Keratinocyte (primary cell): Measurements from ENCODE around the gene RBL1. TPM values are rescaled to one million over a fixed set of nuclear protein-coding genes. Genes with fewer than 3 reads are reported as not detected.

Experiments used
- DNase-seq: peaks from one replicate; pipeline ENCODE4 v3.0.0-alpha.2; 2011; ENCODE audit warnings: low read depth, missing footprints, low spot score
- FAIRE-seq: peaks from 2 replicates; lab custom pipeline; 2011; peaks lifted over from hg19 to GRCh38; lab: Jason Lieb, UNC
- H2AFZ ChIP-seq: 2 replicates; pipeline ENCODE4 v1.6.0; 2012; ENCODE audit warnings: low read length, control low read depth, inconsistent platforms; ENCODE audit not compliant: control insufficient read depth
- H3K27ac ChIP-seq: 2 replicates; pipeline ENCODE4 v1.5.1; 2011; ENCODE audit warnings: low read length; ENCODE audit not compliant: control insufficient read depth, insufficient read depth
- H3K27me3 ChIP-seq: 3 replicates; pipeline ENCODE4 v1.6.0; 2011; ENCODE audit warnings: low read length; ENCODE audit not compliant: control insufficient read depth, insufficient read depth; ENCODE audit errors: extremely low read depth
- H3K36me3 ChIP-seq, 2 experiments: 2 replicates in 1 of 2; 3 replicates in 1 of 2; pipeline ENCODE4 v1.5.1; 2011; ENCODE audit warnings: low read length in 2 of 2, mild to moderate bottlenecking in 1 of 2; ENCODE audit not compliant: control insufficient read depth in 2 of 2, insufficient read depth in 2 of 2; ENCODE audit errors: extremely low read depth in 1 of 2
- H3K4me1 ChIP-seq: 3 replicates; pipeline ENCODE4 v1.5.1; 2011; ENCODE audit warnings: low read length; ENCODE audit not compliant: control insufficient read depth, insufficient read depth; ENCODE audit errors: extremely low read depth
- H3K4me2 ChIP-seq: 3 replicates; pipeline ENCODE4 v1.6.0; 2011; ENCODE audit warnings: low read depth, low read length; ENCODE audit not compliant: control insufficient read depth, insufficient read depth; ENCODE audit errors: extremely low read depth
- H3K4me3 ChIP-seq, 3 experiments: fragments of 200-600 bp in 1 of 3; sonication (generic) in 1 of 3; 2 replicates in 2 of 3; 3 replicates in 1 of 3; pipeline ENCODE4 v1.5.1; 2011 to 2016; ENCODE audit warnings: low read length in 3 of 3, mild to moderate bottlenecking in 3 of 3, control low read depth in 2 of 3, inconsistent platforms in 1 of 3, low read depth in 1 of 3, mixed read lengths in 1 of 3, mixed run types in 1 of 3, moderate library complexity in 1 of 3; ENCODE audit not compliant: control insufficient read depth in 2 of 3, insufficient read depth in 2 of 3; ENCODE audit errors: extremely low read depth in 1 of 3
- H3K79me2 ChIP-seq: 2 replicates; pipeline ENCODE4 v1.6.0; 2012; ENCODE audit warnings: low read length; ENCODE audit not compliant: control insufficient read depth, insufficient read depth
- H3K9ac ChIP-seq: 3 replicates; pipeline ENCODE4 v1.6.0; 2011; ENCODE audit warnings: low read length; ENCODE audit not compliant: control insufficient read depth, insufficient read depth; ENCODE audit errors: extremely low read depth
- H3K9me1 ChIP-seq: 3 replicates; pipeline ENCODE4 v1.6.0; 2011; ENCODE audit warnings: low read length; ENCODE audit not compliant: control insufficient read depth, insufficient read depth; ENCODE audit errors: extremely low read depth
- H3K9me3 ChIP-seq: 2 replicates; pipeline ENCODE4 v1.5.1; 2012; ENCODE audit warnings: low read depth, low read length; ENCODE audit not compliant: control insufficient read depth
- H4K20me1 ChIP-seq: 3 replicates; pipeline ENCODE4 v1.6.0; 2011; ENCODE audit warnings: low read length; ENCODE audit not compliant: control insufficient read depth, insufficient read depth; ENCODE audit errors: extremely low read depth
- CTCF ChIP-seq, 3 experiments: IDR thresholded peaks in 1 of 3; conservative IDR thresholded peaks in 1 of 3; optimal IDR thresholded peaks in 1 of 3; 2 replicates in 2 of 3; 3 replicates in 1 of 3; pipeline versions ENCODE3 to v1.5.1; 2011; ENCODE audit warnings: low read length in 3 of 3, mild to moderate bottlenecking in 3 of 3, moderate library complexity in 2 of 3, control low read depth in 1 of 3, inconsistent platforms in 1 of 3; ENCODE audit not compliant: insufficient read depth in 2 of 3; ENCODE audit errors: extremely low read depth in 1 of 3
- EZH2 ChIP-seq: IDR thresholded peaks from one replicate; pipeline ENCODE4 v1.6.1; 2012; ENCODE audit warnings: inconsistent platforms, mild to moderate bottlenecking, low read length, moderate library complexity
- dilution Hi-C: fragments of 300-500 bp; cut with MboI; formaldehyde crosslinking; loops from one replicate; pipeline ENCODE4 v1.7.0; 2020; ENCODE audit warnings: low sequenced_read_pairs; ENCODE audit not compliant: extremely low pct_ligation_motif_present
- polyA plus RNA-seq, 5 experiments: library from polyadenylated mRNA; depleted of rRNA in 3 of 5; stranded (reverse) in 3 of 5; stranded (forward) in 1 of 5; unstranded in 1 of 5; fragments of >200 nt; gene quantifications; 1 replicate in 1 of 5; 2 replicates in 3 of 5; 3 replicates in 1 of 5; pipeline versions ENCODE4 v1.2.1 to v1.2.3, GENCODE V29; 2011 to 2012; ENCODE audit warnings: missing spikeins in 2 of 5, low read depth in 1 of 5, low replicate concordance in 1 of 5

The RBL1 gene
- polyA plus RNA-seq, 1 donor (not counting 4 experiments of a cell fraction or from before 2014, with no cell fraction given), result 4.5 TPM

GRCh38 chr20:37095108-37095598 lies 644 bp downstream of the RBL1 start:
- Histone ChIP-seq H2AFZ (peak overlapping the region; percentile 97), H3K9ac (peak overlapping the region; percentile 91), H3K4me3 (peak overlapping the region; percentile 65 to 96 (median 88)), H3K27me3 (no peaks in the 10 kb centered on the region), H3K4me2 (peak overlapping the region; percentile 99), H3K9me1 (peaks cover 2% of the 10 kb centered on the region), H3K36me3 (no peaks in the 10 kb centered on the region), H3K9me3 (no peaks in the 10 kb centered on the region), H3K79me2 (peaks cover 26% of the 10 kb centered on the region), H4K20me1 (no peaks in the 10 kb centered on the region), H3K27ac (peak overlapping the region; percentile 90), H3K4me1 (peaks cover 15% of the 10 kb centered on the region)
- TF ChIP-seq CTCF (optimal IDR thresholded peaks at IDR 0.05 in 1 of 3, IDR thresholded peaks at IDR 0.05 in 1 of 3, conservative IDR thresholded peaks at IDR 0.05 in 1 of 3; ENCODE audit: extremely low read depth in 1 of 3, insufficient read depth in 2 of 3, low read length in 3 of 3), result no peak
- no peak for TF ChIP-seq EZH2
- no peak for DNase-seq
- FAIRE-seq, result no peak
- dilution Hi-C loops, result no loop called here

- no peaks in the 10 kb centered on the region for H3K27me3 ChIP-seq
- H3K9me1 ChIP-seq, result no peaks in the 10 kb centered on the region
- H2AFZ ChIP-seq, result no peak overlapping the region
- H3K79me2 ChIP-seq, result peaks cover 26% of the 10 kb centered on the region
- dilution Hi-C loops, result no loop called here
- no peak overlapping the region for H3K9ac ChIP-seq
- no peaks in the 10 kb centered on the region for H4K20me1 ChIP-seq
- no peak overlapping the region for H3K27ac ChIP-seq
- H3K36me3 ChIP-seq, result no peaks in the 10 kb centered on the region
- H3K4me3 ChIP-seq, result no peak overlapping the region
- no peak for DNase-seq
- no peak for FAIRE-seq
- no peaks in the 10 kb centered on the region for H3K9me3 ChIP-seq
- TF ChIP-seq EZH2, result no peak
- no peak for TF ChIP-seq CTCF (optimal IDR thresholded peaks at IDR 0.05 in 1 of 3, IDR thresholded peaks at IDR 0.05 in 1 of 3, conservative IDR thresholded peaks at IDR 0.05 in 1 of 3; ENCODE audit: extremely low read depth in 1 of 3, insufficient read depth in 2 of 3, low read length in 3 of 3)
- H3K4me1 ChIP-seq, result peaks cover 12% of the 10 kb centered on the region
- no peak overlapping the region for H3K4me2 ChIP-seq
Observed at GRCh38 chr20:37090407-37090806, 5.4 kb downstream of the RBL1 start.
